ENCODE measurements around the gene CSNK1G1. TPM values are rescaled to one million over a fixed set of nuclear protein-coding genes. Genes with fewer than 3 reads are reported as not detected.

The CSNK1G1 gene
- polyA plus RNA-seq, 1 donor from 2014 or later: 18.9 TPM

DNA sequence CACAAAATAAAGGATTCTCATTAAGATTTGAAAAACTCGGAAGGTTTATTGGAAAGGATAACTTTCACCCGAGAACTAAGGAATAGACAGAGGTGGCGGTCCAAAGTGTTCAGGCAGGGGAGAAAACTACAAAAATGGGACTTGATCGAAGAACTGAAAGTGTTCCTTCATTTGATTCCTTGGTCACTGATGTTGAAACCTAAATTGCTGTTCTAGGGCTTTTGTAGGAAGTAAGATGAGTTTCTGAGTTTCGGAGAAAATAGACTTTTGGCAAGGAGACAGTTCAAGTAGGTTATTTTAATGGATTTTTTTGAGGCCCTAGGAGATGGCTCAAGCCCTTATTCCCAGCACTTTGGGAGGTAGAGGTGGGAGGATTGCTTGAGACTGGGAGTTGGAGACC, 33.1 kb upstream of the CSNK1G1 start:
- Histone ChIP-seq H3K27ac (ENCODE audit: low read length) (no peak overlapping the region), H4K20me1 (ENCODE audit: insufficient read depth) (no peaks in the 10 kb centered on the region), H3F3A (ENCODE audit: insufficient read depth, low read length, poor library complexity, severe bottlenecking) (no peaks in the 10 kb centered on the region), H3K36me3 (ENCODE audit: insufficient read depth, low read length) (no peaks in the 10 kb centered on the region), H2AFZ (ENCODE audit: low read depth, low read length) (no peak overlapping the region), H3K79me2 (replicated peaks; ENCODE audit: insufficient read depth, low read length) (peaks cover 19% of the 10 kb centered on the region), H3K27me3 (ENCODE audit: insufficient read depth, low read depth, low read length) (no peaks in the 10 kb centered on the region), H3K4me2 (ENCODE audit: low read length) (peak overlapping the region; percentile 52), H3K9ac (ENCODE audit: low read length) (no peak overlapping the region), H3K4me3 (ENCODE audit: low read length) (peak overlapping the region; percentile 70), H3K9me3 (ENCODE audit: low read length) (no peaks in the 10 kb centered on the region), H3K9me2 (ENCODE audit: insufficient read depth, low read length) (no peaks in the 10 kb centered on the region)
- TF ChIP-seq EP300 (conservative IDR thresholded peaks at IDR 0.05; ENCODE audit: poor library complexity, severe bottlenecking) (no peak), MXI1 (conservative IDR thresholded peaks at IDR 0.05; ENCODE audit: poor library complexity, severe bottlenecking) (no peak)
- TF ChIP-seq, protein P1, sequence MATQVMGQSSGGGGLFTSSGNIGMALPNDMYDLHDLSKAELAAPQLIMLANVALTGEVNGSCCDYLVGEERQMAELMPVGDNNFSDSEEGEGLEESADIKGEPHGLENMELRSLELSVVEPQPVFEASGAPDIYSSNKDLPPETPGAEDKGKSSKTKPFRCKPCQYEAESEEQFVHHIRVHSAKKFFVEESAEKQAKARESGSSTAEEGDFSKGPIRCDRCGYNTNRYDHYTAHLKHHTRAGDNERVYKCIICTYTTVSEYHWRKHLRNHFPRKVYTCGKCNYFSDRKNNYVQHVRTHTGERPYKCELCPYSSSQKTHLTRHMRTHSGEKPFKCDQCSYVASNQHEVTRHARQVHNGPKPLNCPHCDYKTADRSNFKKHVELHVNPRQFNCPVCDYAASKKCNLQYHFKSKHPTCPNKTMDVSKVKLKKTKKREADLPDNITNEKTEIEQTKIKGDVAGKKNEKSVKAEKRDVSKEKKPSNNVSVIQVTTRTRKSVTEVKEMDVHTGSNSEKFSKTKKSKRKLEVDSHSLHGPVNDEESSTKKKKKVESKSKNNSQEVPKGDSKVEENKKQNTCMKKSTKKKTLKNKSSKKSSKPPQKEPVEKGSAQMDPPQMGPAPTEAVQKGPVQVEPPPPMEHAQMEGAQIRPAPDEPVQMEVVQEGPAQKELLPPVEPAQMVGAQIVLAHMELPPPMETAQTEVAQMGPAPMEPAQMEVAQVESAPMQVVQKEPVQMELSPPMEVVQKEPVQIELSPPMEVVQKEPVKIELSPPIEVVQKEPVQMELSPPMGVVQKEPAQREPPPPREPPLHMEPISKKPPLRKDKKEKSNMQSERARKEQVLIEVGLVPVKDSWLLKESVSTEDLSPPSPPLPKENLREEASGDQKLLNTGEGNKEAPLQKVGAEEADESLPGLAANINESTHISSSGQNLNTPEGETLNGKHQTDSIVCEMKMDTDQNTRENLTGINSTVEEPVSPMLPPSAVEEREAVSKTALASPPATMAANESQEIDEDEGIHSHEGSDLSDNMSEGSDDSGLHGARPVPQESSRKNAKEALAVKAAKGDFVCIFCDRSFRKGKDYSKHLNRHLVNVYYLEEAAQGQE (IDR thresholded peaks at IDR 0.05; ENCODE audit: borderline replicate concordance): no peak

DNA sequence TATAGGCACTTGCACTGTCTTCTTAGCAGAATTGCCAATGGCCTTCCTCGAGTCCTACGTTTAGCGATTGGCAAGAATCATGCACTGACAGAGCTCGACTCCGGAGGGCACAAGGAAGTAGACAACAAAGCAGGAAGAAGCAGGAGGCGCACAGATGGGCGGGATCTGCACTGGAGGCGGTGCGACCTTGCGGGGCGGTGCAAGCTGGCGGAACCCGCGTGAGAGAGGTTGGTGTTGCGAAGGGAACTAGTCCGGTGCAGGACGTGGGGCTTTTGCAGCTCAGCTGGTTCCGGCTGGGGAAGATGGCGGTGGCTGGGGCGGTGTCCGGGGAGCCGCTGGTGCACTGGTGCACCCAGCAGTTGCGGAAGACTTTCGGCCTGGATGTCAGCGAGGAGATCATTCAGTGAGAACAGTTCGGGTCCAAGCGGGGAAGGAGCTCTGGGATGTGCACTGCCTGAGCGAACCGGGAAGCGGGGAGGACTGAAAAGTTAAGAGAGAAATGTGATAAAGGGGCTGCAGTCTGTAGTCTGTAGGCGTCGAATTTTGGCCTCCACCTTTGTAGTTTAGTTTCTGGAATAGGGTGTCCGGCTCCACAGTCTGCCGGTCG, 31.7 kb upstream of the CSNK1G1 start, which contains the start of gene TRIP4:
Gene TRIP4 (plus strand): TSS at position 275 of the 607 bp plus-strand sequence. CDS start 28 bp downstream, at position 303.
- no peaks in the 10 kb centered on the region for H3K27me3 ChIP-seq (ENCODE audit: insufficient read depth, low read depth, low read length)
- H3K4me2 ChIP-seq (ENCODE audit: low read length): peak within 1 kb of the TSS; percentile 52
- peak; percentile 69 for TF ChIP-seq EP300 (conservative IDR thresholded peaks at IDR 0.05; ENCODE audit: poor library complexity, severe bottlenecking)
- peak; percentile 89 for TF ChIP-seq MXI1 (conservative IDR thresholded peaks at IDR 0.05; ENCODE audit: poor library complexity, severe bottlenecking)
- TF ChIP-seq SMC3 (conservative IDR thresholded peaks at IDR 0.05; ENCODE audit: poor library complexity): peak; percentile 77
- peak; percentile 97 for TF ChIP-seq POLR2AphosphoS5 (IDR thresholded peaks at IDR 0.05)
- TF ChIP-seq, protein P2, sequence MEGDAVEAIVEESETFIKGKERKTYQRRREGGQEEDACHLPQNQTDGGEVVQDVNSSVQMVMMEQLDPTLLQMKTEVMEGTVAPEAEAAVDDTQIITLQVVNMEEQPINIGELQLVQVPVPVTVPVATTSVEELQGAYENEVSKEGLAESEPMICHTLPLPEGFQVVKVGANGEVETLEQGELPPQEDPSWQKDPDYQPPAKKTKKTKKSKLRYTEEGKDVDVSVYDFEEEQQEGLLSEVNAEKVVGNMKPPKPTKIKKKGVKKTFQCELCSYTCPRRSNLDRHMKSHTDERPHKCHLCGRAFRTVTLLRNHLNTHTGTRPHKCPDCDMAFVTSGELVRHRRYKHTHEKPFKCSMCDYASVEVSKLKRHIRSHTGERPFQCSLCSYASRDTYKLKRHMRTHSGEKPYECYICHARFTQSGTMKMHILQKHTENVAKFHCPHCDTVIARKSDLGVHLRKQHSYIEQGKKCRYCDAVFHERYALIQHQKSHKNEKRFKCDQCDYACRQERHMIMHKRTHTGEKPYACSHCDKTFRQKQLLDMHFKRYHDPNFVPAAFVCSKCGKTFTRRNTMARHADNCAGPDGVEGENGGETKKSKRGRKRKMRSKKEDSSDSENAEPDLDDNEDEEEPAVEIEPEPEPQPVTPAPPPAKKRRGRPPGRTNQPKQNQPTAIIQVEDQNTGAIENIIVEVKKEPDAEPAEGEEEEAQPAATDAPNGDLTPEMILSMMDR (IDR thresholded peaks at IDR 0.05; ENCODE audit: poor library complexity, severe bottlenecking): peak; percentile 60
- peak; percentile 97 for TF ChIP-seq TAF1 (IDR thresholded peaks at IDR 0.05; ENCODE audit: low read depth)
- TF ChIP-seq EZH2 (IDR thresholded peaks at IDR 0.05; ENCODE audit: borderline replicate concordance, insufficient read depth, low read length, poor library complexity, severe bottlenecking): no peak
- peak; percentile 72 for TF ChIP-seq RAD21 (conservative IDR thresholded peaks at IDR 0.05)
- TF ChIP-seq, protein P1 (IDR thresholded peaks at IDR 0.05; ENCODE audit: borderline replicate concordance): peak; percentile 90
- peak within 1 kb of the TSS; percentile 53 for H2AFZ ChIP-seq (ENCODE audit: low read depth, low read length)
- H3K36me3 ChIP-seq (ENCODE audit: insufficient read depth, low read length): no peaks in the 10 kb centered on the region
- no peaks in the 10 kb centered on the region for H3F3A ChIP-seq (ENCODE audit: insufficient read depth, low read length, poor library complexity, severe bottlenecking)
- peak within 1 kb of the TSS; percentile 70 for H3K4me3 ChIP-seq (ENCODE audit: low read length)
- no peaks in the 10 kb centered on the region for H3K9me3 ChIP-seq (ENCODE audit: low read length)
- H3K79me2 ChIP-seq (replicated peaks; ENCODE audit: insufficient read depth, low read length): peaks cover 19% of the 10 kb centered on the region
- H4K20me1 ChIP-seq (ENCODE audit: insufficient read depth): no peaks in the 10 kb centered on the region
- H3K27ac ChIP-seq (ENCODE audit: low read length): peak within 1 kb of the TSS; percentile 81
- H3K9ac ChIP-seq (ENCODE audit: low read length): peak within 1 kb of the TSS; percentile 71
- H3K9me2 ChIP-seq (ENCODE audit: insufficient read depth, low read length): no peaks in the 10 kb centered on the region
